H9 (cell line): Measurements from ENCODE around the gene YAP1. TPM values are rescaled to one million over a fixed set of nuclear protein-coding genes. Genes with fewer than 3 reads are reported as not detected.

Source experiments
- DNase-seq: peaks from one replicate; pipeline ENCODE4 v3.0.0-alpha.2; 2017
- H2AFZ ChIP-seq: one replicate; pipeline ENCODE4 v1.6.1; 2013; ENCODE audit warnings: mild to moderate bottlenecking, low read length, control low read depth, moderate library complexity
- H2AK5ac ChIP-seq: 2 replicates; pipeline ENCODE4 v1.6.1; 2013; ENCODE audit warnings: low read length, control low read depth, mixed read lengths; ENCODE audit not compliant: insufficient read length
- H2BK120ac ChIP-seq: one replicate; pipeline ENCODE4 v1.6.1; 2013; ENCODE audit warnings: low read depth, mild to moderate bottlenecking, low read length, control low read depth, inconsistent platforms; ENCODE audit not compliant: poor library complexity, severe bottlenecking
- H2BK12ac ChIP-seq: 2 replicates; pipeline ENCODE4 v1.6.1; 2013; ENCODE audit warnings: low read length, control low read depth, mixed read lengths, low read depth; ENCODE audit not compliant: insufficient read length
- H2BK15ac ChIP-seq: 2 replicates; pipeline ENCODE4 v1.6.1; 2013; ENCODE audit warnings: low read depth, low read length, control low read depth
- H2BK20ac ChIP-seq: one replicate; pipeline ENCODE4 v1.6.1; 2013; ENCODE audit warnings: low read depth, mild to moderate bottlenecking, low read length, control low read depth, inconsistent platforms; ENCODE audit not compliant: poor library complexity, severe bottlenecking
- H2BK5ac ChIP-seq: 2 replicates; pipeline ENCODE4 v1.6.1; 2013; ENCODE audit warnings: low read length, control low read depth, mixed read lengths; ENCODE audit not compliant: insufficient read length
- H3K14ac ChIP-seq: 2 replicates; pipeline ENCODE4 v1.6.1; 2013; ENCODE audit warnings: low read length, control low read depth; ENCODE audit not compliant: insufficient read depth
- H3K18ac ChIP-seq: 2 replicates; pipeline ENCODE4 v1.6.1; 2013; ENCODE audit warnings: low read depth, mild to moderate bottlenecking, mixed read lengths, low read length, control low read depth; ENCODE audit not compliant: insufficient read length
- H3K23ac ChIP-seq: 2 replicates; pipeline ENCODE4 v1.6.1; 2013; ENCODE audit warnings: low read length, control low read depth, mixed read lengths, low read depth; ENCODE audit not compliant: insufficient read length
- H3K23me2 ChIP-seq: 2 replicates; pipeline ENCODE4 v1.6.1; 2013; ENCODE audit warnings: low read depth, mild to moderate bottlenecking, mixed read lengths, low read length, control low read depth; ENCODE audit not compliant: insufficient read length, poor library complexity, severe bottlenecking
- H3K27ac ChIP-seq: 2 replicates; pipeline ENCODE4 v1.5.1; 2013; ENCODE audit warnings: low read length, control low read depth, mixed read lengths, low read depth; ENCODE audit not compliant: insufficient read length
- H3K27me3 ChIP-seq: 2 replicates; pipeline ENCODE4 v1.6.1; 2013; ENCODE audit warnings: low read length, control low read depth, inconsistent platforms; ENCODE audit not compliant: insufficient read depth
- H3K4ac ChIP-seq: 2 replicates; pipeline ENCODE4 v1.6.1; 2013; ENCODE audit warnings: low read depth, mild to moderate bottlenecking, control low read depth, inconsistent platforms, low read length, moderate library complexity
- H3K4me1 ChIP-seq: 2 replicates; pipeline ENCODE4 v1.6.1; 2013; ENCODE audit warnings: low read length, control low read depth, inconsistent platforms; ENCODE audit not compliant: insufficient read depth
- H3K4me2 ChIP-seq: 2 replicates; pipeline ENCODE4 v1.6.1; 2013; ENCODE audit warnings: low read length, control low read depth, mixed read lengths; ENCODE audit not compliant: insufficient read length, insufficient read depth
- H3K56ac ChIP-seq: 2 replicates; pipeline ENCODE4 v1.6.1; 2013; ENCODE audit warnings: low read depth, mild to moderate bottlenecking, mixed read lengths, low read length, control low read depth; ENCODE audit not compliant: insufficient read length
- H3K79me1 ChIP-seq: 2 replicates; pipeline ENCODE4 v1.6.1; 2013; ENCODE audit warnings: low read depth, mild to moderate bottlenecking, moderate library complexity, low read length, control low read depth, inconsistent platforms; ENCODE audit not compliant: insufficient read depth, poor library complexity, severe bottlenecking
- H3K79me2 ChIP-seq: 2 replicates; pipeline ENCODE4 v1.6.1; 2013; ENCODE audit warnings: low read length, control low read depth, inconsistent platforms; ENCODE audit not compliant: insufficient read depth
- H3K9ac ChIP-seq: 2 replicates; pipeline ENCODE4 v1.6.1; 2013; ENCODE audit warnings: low read length, control low read depth, mixed read lengths; ENCODE audit not compliant: insufficient read length; ENCODE audit errors: extremely low read depth
- H3K9me3 ChIP-seq: one replicate; pipeline ENCODE4 v1.6.1; 2013; ENCODE audit warnings: low read depth, low read length, inconsistent platforms; ENCODE audit not compliant: control insufficient read depth
- H3T11ph ChIP-seq: one replicate; pipeline ENCODE4 v1.6.1; 2013; ENCODE audit warnings: mild to moderate bottlenecking, low read length, control low read depth, inconsistent platforms
- H4K20me1 ChIP-seq: one replicate; pipeline ENCODE4 v1.6.1; 2013; ENCODE audit not compliant: control insufficient read depth, insufficient read length, insufficient read depth
- H4K5ac ChIP-seq: 2 replicates; pipeline ENCODE4 v1.6.1; 2013; ENCODE audit warnings: low read depth, mild to moderate bottlenecking, mixed read lengths, low read length, control low read depth; ENCODE audit not compliant: insufficient read length
- H4K8ac ChIP-seq: replicated peaks from 2 replicates; pipeline ENCODE4 v1.6.1; 2013; ENCODE audit warnings: low read length, control low read depth, mixed read lengths, low read depth; ENCODE audit not compliant: insufficient read length
- H4K91ac ChIP-seq: 2 replicates; pipeline ENCODE4 v1.6.1; 2013; ENCODE audit warnings: low read depth, mild to moderate bottlenecking, moderate library complexity, mixed read lengths, low read length, control low read depth; ENCODE audit not compliant: insufficient read length
- H3K27ac Mint-ChIP-seq, 3 experiments: 2 replicates in 2 of 3; 3 replicates in 1 of 3; pipeline ENCODE4 v1.8.0; 2020 to 2021; ENCODE audit warnings: mixed read lengths in 3 of 3, mild to moderate bottlenecking in 1 of 3, moderate library complexity in 1 of 3
- H3K27me3 Mint-ChIP-seq: 2 replicates; pipeline ENCODE4 v1.8.0; 2021; ENCODE audit warnings: low read depth, mild to moderate bottlenecking, moderate library complexity, mixed read lengths
- H3K36me3 Mint-ChIP-seq, 3 experiments: 2 replicates in 2 of 3; 3 replicates in 1 of 3; pipeline ENCODE4 v1.8.0; 2020 to 2021; ENCODE audit warnings: low read depth in 3 of 3, mixed read lengths in 3 of 3; ENCODE audit not compliant: insufficient read depth in 1 of 3
- H3K4me1 Mint-ChIP-seq, 2 experiments: 2 replicates each; pipeline ENCODE4 v1.8.0; 2020; ENCODE audit warnings: mixed read lengths in 2 of 2
- H3K4me3 Mint-ChIP-seq, 2 experiments: 2 replicates in 1 of 2; 3 replicates in 1 of 2; pipeline ENCODE4 v1.8.0; 2020 to 2021; ENCODE audit warnings: mild to moderate bottlenecking in 2 of 2, mixed read lengths in 2 of 2, moderate library complexity in 1 of 2
- H3K9me3 Mint-ChIP-seq, 2 experiments: 2 replicates in 1 of 2; 3 replicates in 1 of 2; pipeline ENCODE4 v1.8.0; 2020; ENCODE audit warnings: mild to moderate bottlenecking in 2 of 2, mixed read lengths in 2 of 2, moderate library complexity in 1 of 2
- CTCF ChIP-seq: fragments of 200-600 bp; sonication (generic); conservative IDR thresholded peaks from 3 replicates; pipeline ENCODE4 v1.8.0; 2021; ENCODE audit warnings: antibody characterized with exemption, mild to moderate bottlenecking
- WGBS: extraction: QIAGEN DNeasy Blood & Tissue Kit; methylation state at CpG from one replicate; pipeline ENCODE4 v1.1.7; 2013; ENCODE audit warnings: missing lambda C conversion rate, low lambda C conversion rate, mixed read lengths; ENCODE audit not compliant: insufficient read length; ENCODE audit errors: extremely low coverage; 5-methylcytosine and 5-hydroxymethylcytosine counted together
- total RNA-seq: library from RNA; stranded (reverse); gene quantifications from 2 replicates; pipeline ENCODE4 v1.2.1, GENCODE V29; 2021

Gene YAP1
- total RNA-seq, 1 experiment from 2014 or later: 124 TPM

GRCh38 chr11:102234779-102235439 is 124.7 kb downstream of the YAP1 start:
- no peak overlapping the region; a peak in 2 of 5 replicates for H3K4me3 Mint-ChIP-seq
- no peaks in the 10 kb centered on the region for H3K79me2 ChIP-seq

More at GRCh38 chr11:102234779-102235439, 124.7 kb downstream of the YAP1 start:
- Histone ChIP-seq H2BK20ac (no peak overlapping the region), H3K23me2 (no peaks in the 10 kb centered on the region), H3K4me2 (no peak overlapping the region), H2AFZ (no peak overlapping the region), H3K4ac (no peak overlapping the region), H3K9me3 (no peaks in the 10 kb centered on the region), H3K79me1 (no peaks in the 10 kb centered on the region), H4K20me1 (no peaks in the 10 kb centered on the region), H3K23ac (no peak overlapping the region), H3K14ac (no peak overlapping the region), H3K9ac (no peak overlapping the region), H3K4me1 (no peaks in the 10 kb centered on the region), H4K5ac (no peak overlapping the region), H4K8ac (no peak overlapping the region), H3K27ac (no peak overlapping the region), H2BK15ac (no peak overlapping the region), H3T11ph (no peak overlapping the region), H2BK5ac (no peak overlapping the region), H2AK5ac (no peak overlapping the region), H3K27me3 (no peaks in the 10 kb centered on the region), H2BK12ac (no peak overlapping the region), H4K91ac (no peak overlapping the region), H2BK120ac (no peak overlapping the region), H3K18ac (no peak overlapping the region), H3K56ac (no peak overlapping the region)
- H3K27ac Mint-ChIP-seq: peak overlapping the region in 2 of 3 experiments; percentile 76 to 80; a peak in 6 of 7 replicates
- peaks cover 20 to 25% of the 10 kb centered on the region in 2 experiments for H3K4me1 Mint-ChIP-seq
- no peak for TF ChIP-seq CTCF
- H3K9me3 Mint-ChIP-seq: no peaks in the 10 kb centered on the region
- no CpG with 5 or more reads among the region's 7 CpGs for WGBS
- peaks cover 0 to 23% (median under 1%) of the 10 kb centered on the region in 3 experiments; a peak in 5 of 7 replicates for H3K36me3 Mint-ChIP-seq
- DNase-seq: no peak
- H3K27me3 Mint-ChIP-seq: no peaks in the 10 kb centered on the region
